Parathyroid adenoma (tissue), 2 donors: Measurements from ENCODE around the gene ADAM8.

Experiments used
- H2AFZ ChIP-seq: fragments of 300-600 bp; sonication (generic); one replicate; pipeline ENCODE4 v1.7.0; 2017; ENCODE audit warnings: antibody characterized with exemption, mild to moderate bottlenecking
- H3K27ac ChIP-seq: fragments of 300-600 bp; sonication (generic); one replicate; pipeline ENCODE4 v1.7.0; 2017
- H3K27me3 ChIP-seq: fragments of 300-600 bp; sonication (generic); one replicate; pipeline ENCODE4 v1.7.0; 2017; ENCODE audit warnings: low read length; ENCODE audit not compliant: control insufficient read depth, insufficient read depth
- H3K36me3 ChIP-seq: fragments of 300-600 bp; sonication (generic); one replicate; pipeline ENCODE4 v1.7.0; 2017; ENCODE audit warnings: low read length; ENCODE audit not compliant: control insufficient read depth, insufficient read depth
- H3K4me1 ChIP-seq: fragments of 300-600 bp; sonication (generic); one replicate; pipeline ENCODE4 v1.7.0; 2017; ENCODE audit warnings: control low read depth
- H3K4me2 ChIP-seq: fragments of 300-600 bp; sonication (generic); one replicate; pipeline ENCODE4 v1.7.0; 2017; ENCODE audit warnings: low read length
- H3K4me3 ChIP-seq: fragments of 300-600 bp; sonication (generic); one replicate; pipeline ENCODE4 v1.7.0; 2017; ENCODE audit warnings: low read depth, low read length
- H3K79me2 ChIP-seq: fragments of 300-600 bp; sonication (generic); one replicate; pipeline ENCODE4 v1.7.0; 2017; ENCODE audit warnings: control low read depth
- H3K9ac ChIP-seq: fragments of 300-600 bp; sonication (generic); one replicate; pipeline ENCODE4 v1.7.0; 2017; ENCODE audit warnings: mild to moderate bottlenecking
- H3K9me3 ChIP-seq: fragments of 300-600 bp; sonication (generic); one replicate; pipeline ENCODE4 v1.7.0; 2017; ENCODE audit warnings: low read length; ENCODE audit not compliant: control insufficient read depth
- CTCF ChIP-seq: fragments of 300-600 bp; sonication (generic); IDR thresholded peaks from one replicate; pipeline ENCODE4 v1.7.0; 2017; ENCODE audit warnings: antibody characterized with exemption, mild to moderate bottlenecking
- donor health status: primary hyperparathyroidism.

The ADAM8 gene

GRCh38 chr10:133309720-133310398 is 33.2 kb upstream of the ADAM8 start:
- TF ChIP-seq CTCF, result no peak
- no peak overlapping the region for H2AFZ ChIP-seq
- H3K27me3 ChIP-seq, result no peaks in the 10 kb centered on the region
- no peak overlapping the region for H3K4me3 ChIP-seq
- no peaks in the 10 kb centered on the region for H3K36me3 ChIP-seq
- no peak overlapping the region for H3K27ac ChIP-seq
- H3K4me1 ChIP-seq, result peaks cover 7% of the 10 kb centered on the region
- peaks cover 24% of the 10 kb centered on the region for H3K79me2 ChIP-seq
- H3K9me3 ChIP-seq, result no peaks in the 10 kb centered on the region
- no peak overlapping the region for H3K4me2 ChIP-seq
- H3K9ac ChIP-seq, result no peak overlapping the region

GRCh38 chr10:133309100-133309719 is 32.5 kb upstream of the ADAM8 start:
- peak overlapping the region; percentile 82 for H3K9ac ChIP-seq
- peaks cover 25% of the 10 kb centered on the region for H3K79me2 ChIP-seq
- TF ChIP-seq CTCF, result no peak

GRCh38 chr10:133308421-133309099 is 31.9 kb upstream of the ADAM8 start, which contains the start of the genes TUBGCP2 and ZNF511:
Gene TUBGCP2, minus strand, starts transcription at chr10:133308872. Its CDS starts 5,931 bp downstream, at chr10:133302941.
Gene ZNF511, plus strand, starts transcription at chr10:133308914. Its CDS starts 30 bp downstream, at chr10:133308944.
- peak within 1 kb of the TSS; percentile 95 for H3K27ac ChIP-seq
- no peaks in the 10 kb centered on the region for H3K27me3 ChIP-seq
- H3K9me3 ChIP-seq, result no peaks in the 10 kb centered on the region
- no peak for TF ChIP-seq CTCF
- H3K4me2 ChIP-seq, result peak within 1 kb of the TSS; percentile 88
- H3K4me3 ChIP-seq, result peak within 1 kb of the TSS; percentile 76
- H3K4me1 ChIP-seq, result peaks cover 18% of the 10 kb centered on the region
- H3K79me2 ChIP-seq, result peaks cover 32% of the 10 kb centered on the region
- H3K36me3 ChIP-seq, result no peaks in the 10 kb centered on the region
- peak within 1 kb of the TSS; percentile 82 for H3K9ac ChIP-seq
- peak within 1 kb of the TSS; percentile 84 for H2AFZ ChIP-seq

More at GRCh38 chr10:133309100-133309719, 32.5 kb upstream of the ADAM8 start:
- H3K36me3 ChIP-seq, result no peaks in the 10 kb centered on the region
- H3K27ac ChIP-seq, result peak overlapping the region; percentile 95
- peak overlapping the region; percentile 88 for H3K4me2 ChIP-seq
- H3K4me3 ChIP-seq, result peak overlapping the region; percentile 76
- H3K9me3 ChIP-seq, result no peaks in the 10 kb centered on the region
- H3K4me1 ChIP-seq, result peaks cover 11% of the 10 kb centered on the region
- no peaks in the 10 kb centered on the region for H3K27me3 ChIP-seq
- H2AFZ ChIP-seq, result peak overlapping the region; percentile 84

- H3K4me1 ChIP-seq, result peaks cover 18% of the 10 kb centered on the region
- peak overlapping the region; percentile 88 for H3K4me2 ChIP-seq
- H3K79me2 ChIP-seq, result peaks cover 38% of the 10 kb centered on the region
Observed at GRCh38 chr10:133307776-133308420, 31.2 kb upstream of the ADAM8 start.

More at GRCh38 chr10:133307776-133308420, 31.2 kb upstream of the ADAM8 start:
- Histone ChIP-seq H3K9me3 (no peaks in the 10 kb centered on the region), H3K27me3 (no peaks in the 10 kb centered on the region), H3K4me3 (peak overlapping the region; percentile 76), H3K9ac (peak overlapping the region; percentile 82), H3K36me3 (no peaks in the 10 kb centered on the region), H2AFZ (peak overlapping the region; percentile 84), H3K27ac (peak overlapping the region; percentile 95)
- peak; percentile 91 for TF ChIP-seq CTCF
